Amniotic epithelial cell (primary cell): ENCODE data around the gene ITIH5.

Experiments used
- DNase-seq: peaks from one replicate; pipeline ENCODE4 v3.0.0-alpha.2; 2010; ENCODE audit warnings: low read depth

Gene ITIH5

GRCh38 chr10:7583626-7584025, 83.1 kb downstream of the ITIH5 start:
- DNase-seq: no peak

GRCh38 chr10:7580520-7580919, 86.2 kb downstream of the ITIH5 start:
- no peak for DNase-seq

- DNase-seq: no peak
Observed at GRCh38 chr10:7579681-7580080, 87.1 kb downstream of the ITIH5 start.

GRCh38 chr10:7577579-7577978, 89.2 kb downstream of the ITIH5 start:
- no peak for DNase-seq

- no peak for DNase-seq
Observed at GRCh38 chr10:7577176-7577575, 89.6 kb downstream of the ITIH5 start.

- no peak for DNase-seq
Observed at GRCh38 chr10:7576340-7576739, 90.4 kb downstream of the ITIH5 start.

- DNase-seq: no peak
Observed at GRCh38 chr10:7572391-7572790, 94.4 kb downstream of the ITIH5 start.

GRCh38 chr10:7571981-7572380, 94.8 kb downstream of the ITIH5 start:
- no peak for DNase-seq

GRCh38 chr10:7567911-7568620, 98.7 kb downstream of the ITIH5 start:
- no peak for DNase-seq

- no peak for DNase-seq
Observed at GRCh38 chr10:7566891-7567290, 99.9 kb downstream of the ITIH5 start.

GRCh38 chr10:7565871-7566270, 100.9 kb downstream of the ITIH5 start:
- DNase-seq: no peak

- DNase-seq: no peak
Observed at GRCh38 chr10:7563770-7564169, 103.0 kb downstream of the ITIH5 start.

GRCh38 chr10:7563368-7563767, 103.4 kb downstream of the ITIH5 start:
- DNase-seq: peak; percentile 13

- no peak for DNase-seq
Observed at GRCh38 chr10:7561985-7562384, 104.8 kb downstream of the ITIH5 start.

GRCh38 chr10:7561216-7561893, 105.4 kb downstream of the ITIH5 start:
- DNase-seq: no peak

- no peak for DNase-seq
Observed at GRCh38 chr10:7560519-7560918, 106.2 kb downstream of the ITIH5 start.

GRCh38 chr10:7559386-7559785, 107.4 kb downstream of the ITIH5 start:
- DNase-seq: no peak

- no peak for DNase-seq
Observed at GRCh38 chr10:7558036-7558435, 108.7 kb downstream of the ITIH5 start.

- DNase-seq: no peak
Observed at GRCh38 chr10:7553531-7553930, 113.2 kb downstream of the ITIH5 start.

- DNase-seq: no peak
Observed at GRCh38 chr10:7551950-7552716, 114.6 kb downstream of the ITIH5 start.

GRCh38 chr10:7551289-7551688, 115.5 kb downstream of the ITIH5 start:
- no peak for DNase-seq

- DNase-seq: no peak
Observed at GRCh38 chr10:7550013-7550412, 116.8 kb downstream of the ITIH5 start.

GRCh38 chr10:7547829-7548228, 118.9 kb downstream of the ITIH5 start:
- no peak for DNase-seq
